HUDEP-2 (cell line): Measurements from ENCODE around the gene TENT5C.

Source experiments
- DNase-seq, 76 experiments: peaks; one replicate each; lab custom pipeline; 2025; ENCODE audit not compliant: unreplicated experiment in 76 of 76; lab: John Stamatoyannopoulos, UW

TENT5C gene

DNA sequence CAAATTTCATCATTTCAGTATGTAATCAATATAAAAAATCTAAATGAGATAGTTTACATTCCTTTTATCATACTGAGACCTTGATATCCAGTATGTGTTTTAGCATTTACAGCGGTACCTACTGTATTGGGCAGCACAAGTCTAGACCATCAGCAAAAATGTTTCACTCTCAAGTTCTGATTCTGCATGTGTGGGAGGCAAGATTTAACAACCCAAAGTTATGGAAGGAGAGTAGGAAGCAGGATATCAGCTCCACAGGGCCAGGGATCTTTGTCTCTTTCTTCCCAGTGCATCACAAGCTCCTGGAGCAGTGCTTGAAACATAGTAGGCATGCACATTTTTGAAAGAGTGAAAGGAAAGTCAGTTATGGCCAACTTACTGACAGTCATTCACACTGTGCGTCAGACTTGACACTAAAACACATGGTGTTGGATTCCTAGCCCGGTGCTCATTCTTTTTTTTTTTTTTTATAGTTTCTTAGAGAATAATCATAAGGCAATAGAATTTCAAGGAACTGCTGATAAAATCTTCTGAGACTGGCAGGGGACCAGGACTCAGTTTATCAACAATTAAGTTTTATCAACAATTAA is 6.1 kb downstream of the TENT5C start:
- peak in 3 of 76 experiments; percentile 32 to 63 (median 46) for DNase-seq

DNA sequence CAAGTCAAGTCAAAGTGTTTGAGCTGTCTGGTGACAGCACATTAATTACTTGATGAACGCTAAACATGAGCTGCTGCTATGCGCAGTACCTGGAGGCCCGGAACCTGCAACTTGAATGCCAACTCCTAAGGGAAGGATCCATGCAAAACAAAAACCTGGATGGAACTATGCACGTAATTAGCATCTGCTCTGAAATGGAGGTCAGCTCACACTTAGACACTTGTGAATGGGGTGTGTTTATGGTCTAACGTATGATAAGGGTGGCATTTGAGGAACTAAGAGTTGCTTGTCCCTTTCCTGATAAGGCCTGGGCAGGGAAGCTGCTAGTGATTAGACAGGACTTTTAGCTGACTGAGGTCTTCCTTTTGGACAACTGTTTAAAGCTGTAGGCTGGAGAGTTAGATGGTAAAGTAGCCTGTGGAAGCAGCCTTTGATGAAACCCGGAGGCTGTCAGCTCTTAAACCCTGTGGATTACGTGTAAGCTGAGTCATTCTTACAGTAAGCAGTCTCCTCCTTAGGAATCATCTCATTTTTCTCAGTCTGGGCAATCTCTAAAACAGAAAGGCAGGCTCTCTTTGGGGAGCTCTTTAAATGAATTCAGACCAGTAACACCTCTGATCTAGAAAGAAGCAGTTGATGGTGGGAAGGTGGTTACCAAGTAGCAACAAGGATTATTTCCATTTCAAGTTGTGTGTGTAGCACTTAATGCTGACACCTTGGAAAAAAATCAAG is 6.8 kb downstream of the TENT5C start:
- peak in 74 of 76 experiments; percentile 22 to 94 (median 73) for DNase-seq

DNA sequence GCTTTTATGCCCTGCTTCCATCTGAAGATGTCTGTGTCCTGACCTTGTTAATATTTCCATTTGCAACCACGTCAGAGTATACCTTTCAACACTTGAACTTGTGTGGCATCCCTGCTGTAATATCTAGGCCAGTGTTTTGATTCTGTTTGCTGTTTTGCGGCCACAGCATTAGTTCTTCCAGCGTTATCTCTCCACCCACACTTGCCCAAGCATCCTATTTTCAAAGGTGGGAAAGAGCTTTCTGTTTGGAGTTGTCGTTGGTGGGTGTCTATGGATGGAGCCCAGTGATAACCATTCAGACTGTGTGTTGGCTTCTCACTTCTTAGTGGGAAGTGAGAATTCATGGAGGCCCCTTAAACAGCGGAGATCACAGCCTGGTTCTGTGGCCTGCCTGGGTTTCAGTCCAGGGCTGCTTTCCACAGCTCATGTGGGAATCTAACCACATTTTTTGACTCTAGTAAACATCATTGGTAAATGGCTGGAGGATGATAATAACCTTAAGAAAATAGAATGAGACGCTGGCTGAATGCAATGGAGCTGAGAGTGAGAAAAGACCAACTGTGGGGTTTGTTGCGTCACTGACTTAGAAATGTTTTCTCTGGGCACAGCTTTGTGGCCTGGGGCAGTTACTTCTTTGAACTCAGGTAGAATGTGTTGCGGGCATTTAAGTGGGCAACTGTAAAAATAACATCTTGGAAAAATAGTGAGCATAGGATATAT is 7.6 kb downstream of the TENT5C start:
- peak in 72 of 76 experiments; percentile 8 to 83 (median 46) for DNase-seq

DNA sequence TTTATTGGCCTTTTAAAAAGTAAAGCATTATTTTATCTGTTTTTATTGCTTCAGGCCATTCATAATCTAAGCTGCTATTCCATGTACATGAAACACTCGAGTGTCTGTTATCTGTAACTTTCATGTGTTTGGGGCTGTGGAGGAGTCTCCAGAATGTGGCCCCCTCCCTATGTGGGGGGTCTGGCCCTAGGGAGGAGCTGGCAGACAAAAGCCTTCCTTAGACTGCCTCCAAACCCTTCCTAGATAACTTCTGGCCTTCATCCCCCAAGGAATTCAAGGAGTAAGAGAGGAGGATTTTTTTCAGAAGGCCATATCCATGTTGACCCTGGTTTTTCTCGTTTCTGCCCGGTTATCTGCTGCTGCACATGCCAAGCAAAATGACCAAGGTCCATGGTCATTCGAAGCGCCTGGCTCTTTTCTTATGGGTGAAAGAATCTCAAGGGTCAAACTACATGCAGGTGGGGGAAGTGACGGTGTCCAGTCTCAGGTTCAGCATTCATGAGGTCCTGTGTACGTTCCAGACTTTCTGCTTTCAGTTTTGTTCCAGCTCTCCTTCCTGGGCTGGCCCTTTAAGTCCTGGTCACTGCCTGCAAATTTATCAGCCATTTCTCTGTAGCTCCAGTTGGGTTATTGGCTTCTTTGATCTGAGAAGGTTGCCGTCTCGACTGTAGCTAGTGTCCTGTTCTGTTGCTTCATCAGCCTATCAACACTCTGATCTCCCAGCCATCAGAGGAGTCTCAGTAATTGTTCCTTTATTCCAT is 8.3 kb downstream of the TENT5C start:
- peak in 66 of 76 experiments; percentile 9 to 81 (median 47) for DNase-seq

DNA sequence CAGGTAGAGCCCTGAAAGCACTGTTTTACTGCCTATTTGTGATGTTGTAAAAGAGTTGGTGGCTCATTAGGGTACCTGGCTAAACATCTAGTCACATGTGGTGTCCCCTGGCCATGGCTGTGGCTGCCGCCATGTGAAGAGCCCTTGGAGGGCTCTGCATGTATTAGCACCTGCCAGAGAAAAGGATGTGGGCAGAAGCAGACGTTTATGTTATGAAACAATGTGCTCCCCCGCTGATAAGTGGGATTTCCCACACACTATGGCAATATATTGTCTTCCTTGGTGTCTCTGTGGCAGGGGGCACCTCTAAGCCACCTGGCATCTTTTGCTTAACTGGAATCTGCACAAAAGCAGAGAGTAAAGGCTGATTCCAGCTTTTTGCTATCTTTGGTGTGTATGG is 9.6 kb downstream of the TENT5C start:
- DNase-seq = no peak

DNA sequence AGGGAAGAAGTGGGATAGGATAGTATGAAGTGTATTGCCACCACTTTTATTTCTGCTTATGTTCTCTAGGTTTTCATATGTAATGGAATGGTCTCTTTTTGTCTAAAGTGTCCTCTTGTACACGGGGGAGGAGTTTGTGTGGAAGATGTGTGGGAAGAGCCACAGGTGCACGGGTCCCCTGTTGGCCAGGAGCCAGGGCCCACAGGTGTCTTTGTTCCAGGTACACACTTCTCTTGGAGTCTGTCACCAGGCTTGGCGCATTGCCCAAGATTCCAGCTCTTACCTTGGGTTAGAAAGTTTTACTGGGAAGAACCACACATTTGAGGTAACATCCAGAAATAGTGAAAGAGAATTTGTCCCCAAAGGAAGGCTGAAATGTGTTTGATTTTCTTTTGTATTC is 10.5 kb downstream of the TENT5C start:
- no peak for DNase-seq

DNA sequence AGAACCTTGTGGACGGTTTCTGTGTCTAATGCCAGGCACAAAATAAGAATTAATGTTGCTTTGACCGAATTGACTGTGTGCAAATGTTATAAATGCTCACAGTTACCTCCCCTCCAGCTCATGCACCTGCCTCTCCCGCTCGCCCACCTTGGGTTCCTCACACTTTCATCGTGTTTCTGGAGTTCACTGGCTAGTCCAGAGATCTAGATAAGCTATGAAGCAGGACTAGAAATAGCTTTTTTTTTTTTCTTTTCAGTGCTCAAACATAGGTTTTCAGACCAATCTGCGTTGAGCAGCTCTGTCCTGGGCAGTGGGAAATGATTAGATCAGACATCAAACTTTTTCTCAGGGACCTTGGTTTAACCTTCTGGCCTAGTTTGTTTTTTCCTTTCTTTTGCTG is 11.1 kb downstream of the TENT5C start:
- peak in 3 of 76 experiments; percentile 16 to 34 (median 17) for DNase-seq

DNA sequence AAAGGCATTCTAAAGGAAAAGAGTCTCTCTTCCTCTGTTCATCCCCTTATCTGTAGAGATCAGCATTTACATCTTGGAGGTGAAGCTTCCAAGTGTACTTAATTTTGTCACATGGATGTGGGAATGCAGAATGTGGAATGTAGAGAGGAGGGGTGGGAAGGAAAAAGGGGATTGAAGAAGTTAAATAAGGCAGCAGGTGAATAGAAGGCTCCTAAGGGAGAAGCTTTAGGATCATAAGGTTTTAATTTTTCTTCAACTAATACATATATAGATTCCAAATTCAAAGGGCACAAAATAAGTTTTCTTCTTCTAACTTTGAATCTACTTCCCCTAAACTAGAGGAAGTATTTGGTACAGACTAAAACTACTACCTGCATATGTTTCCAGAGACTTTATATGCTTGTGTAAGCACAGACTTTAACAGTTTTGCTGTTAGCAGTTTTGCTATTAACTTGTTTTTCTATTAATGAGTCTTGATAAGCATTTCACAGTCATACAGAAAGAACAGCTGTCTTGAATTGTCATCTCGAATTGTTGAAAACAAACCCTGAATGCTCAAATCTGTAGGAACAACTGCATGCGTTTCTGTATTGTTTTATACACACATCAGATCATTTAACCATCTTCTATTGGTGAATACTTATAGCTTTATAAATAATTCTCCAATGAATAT is 12.7 kb downstream of the TENT5C start:
- no peak for DNase-seq

DNA sequence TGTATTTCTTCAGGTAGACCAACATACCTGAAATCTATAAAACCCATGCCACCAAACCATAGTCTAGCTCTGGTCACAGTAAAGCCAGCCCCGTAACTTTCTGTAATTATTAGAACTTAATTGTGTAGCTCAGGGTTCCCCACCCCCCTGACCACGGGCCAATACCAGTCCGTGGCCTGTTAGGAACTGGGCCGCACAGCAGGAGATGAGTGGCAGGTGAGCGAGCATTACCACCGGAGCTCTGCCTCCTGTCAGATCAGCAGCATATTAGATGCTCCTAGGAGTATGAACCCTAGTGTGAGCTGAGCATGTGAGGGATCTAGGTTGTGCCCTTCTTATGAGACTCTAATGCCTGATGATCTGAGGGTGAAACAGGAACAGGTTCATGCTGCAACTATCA is 14.6 kb downstream of the TENT5C start:
- DNase-seq = no peak

DNA sequence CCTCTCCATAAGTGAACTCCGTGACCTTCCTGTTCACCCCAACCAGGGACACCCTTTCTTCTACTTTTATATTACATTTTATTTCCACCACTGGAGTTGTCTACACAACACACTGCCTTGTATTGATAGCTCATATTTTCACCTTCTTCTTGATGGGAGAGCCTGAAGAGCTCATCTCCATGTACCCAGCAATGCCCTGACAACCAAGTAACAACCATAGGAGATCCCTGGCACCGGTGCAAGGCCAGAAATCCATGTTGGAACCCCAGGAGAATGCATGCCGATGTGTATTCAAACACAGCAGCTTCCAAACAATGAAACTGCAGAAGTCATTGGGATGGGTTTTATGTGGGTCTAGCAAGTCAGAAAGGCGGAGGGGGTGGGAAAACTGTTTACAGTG is 15.5 kb downstream of the TENT5C start:
- no peak for DNase-seq

DNA sequence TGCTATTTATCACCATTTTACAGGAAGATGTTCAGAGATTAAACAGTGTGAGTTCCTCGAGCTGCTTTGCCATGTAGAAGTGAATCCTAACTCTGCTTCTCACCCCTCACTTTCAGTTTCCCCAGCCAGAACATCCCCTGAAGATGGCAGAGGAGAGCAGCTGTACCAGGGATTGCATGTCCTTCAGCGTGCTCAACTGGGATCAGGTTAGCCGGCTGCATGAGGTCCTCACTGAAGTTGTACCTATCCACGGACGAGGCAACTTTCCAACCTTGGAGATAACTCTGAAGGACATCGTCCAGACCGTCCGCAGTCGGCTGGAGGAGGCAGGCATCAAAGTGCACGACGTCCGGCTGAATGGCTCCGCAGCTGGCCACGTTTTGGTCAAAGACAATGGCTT is 16.9 kb downstream of the TENT5C start:
- no peak for DNase-seq

DNA sequence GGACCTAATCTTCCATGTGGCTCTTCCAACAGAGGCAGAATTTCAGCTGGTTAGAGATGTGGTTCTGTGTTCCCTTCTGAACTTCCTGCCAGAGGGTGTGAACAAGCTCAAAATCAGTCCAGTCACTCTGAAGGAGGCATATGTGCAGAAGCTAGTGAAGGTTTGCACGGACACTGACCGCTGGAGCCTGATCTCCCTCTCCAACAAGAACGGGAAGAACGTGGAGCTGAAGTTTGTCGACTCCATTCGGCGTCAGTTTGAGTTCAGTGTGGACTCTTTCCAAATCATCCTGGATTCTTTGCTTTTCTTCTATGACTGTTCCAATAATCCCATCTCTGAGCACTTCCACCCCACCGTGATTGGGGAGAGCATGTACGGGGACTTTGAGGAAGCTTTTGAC is 17.3 kb downstream of the TENT5C start:
- no peak for DNase-seq

DNA sequence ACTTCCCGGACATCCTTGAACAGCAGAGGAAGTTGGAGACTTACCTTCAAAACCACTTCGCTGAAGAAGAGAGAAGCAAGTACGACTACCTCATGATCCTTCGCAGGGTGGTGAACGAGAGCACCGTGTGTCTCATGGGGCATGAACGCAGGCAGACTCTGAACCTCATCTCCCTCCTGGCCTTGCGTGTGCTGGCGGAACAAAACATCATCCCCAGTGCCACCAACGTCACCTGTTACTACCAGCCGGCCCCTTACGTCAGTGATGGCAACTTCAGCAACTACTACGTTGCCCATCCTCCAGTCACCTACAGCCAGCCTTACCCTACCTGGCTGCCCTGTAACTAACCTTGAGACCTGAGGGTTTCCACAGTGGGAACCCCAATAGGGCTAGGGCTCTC is 17.9 kb downstream of the TENT5C start:
- DNase-seq = no peak

DNA sequence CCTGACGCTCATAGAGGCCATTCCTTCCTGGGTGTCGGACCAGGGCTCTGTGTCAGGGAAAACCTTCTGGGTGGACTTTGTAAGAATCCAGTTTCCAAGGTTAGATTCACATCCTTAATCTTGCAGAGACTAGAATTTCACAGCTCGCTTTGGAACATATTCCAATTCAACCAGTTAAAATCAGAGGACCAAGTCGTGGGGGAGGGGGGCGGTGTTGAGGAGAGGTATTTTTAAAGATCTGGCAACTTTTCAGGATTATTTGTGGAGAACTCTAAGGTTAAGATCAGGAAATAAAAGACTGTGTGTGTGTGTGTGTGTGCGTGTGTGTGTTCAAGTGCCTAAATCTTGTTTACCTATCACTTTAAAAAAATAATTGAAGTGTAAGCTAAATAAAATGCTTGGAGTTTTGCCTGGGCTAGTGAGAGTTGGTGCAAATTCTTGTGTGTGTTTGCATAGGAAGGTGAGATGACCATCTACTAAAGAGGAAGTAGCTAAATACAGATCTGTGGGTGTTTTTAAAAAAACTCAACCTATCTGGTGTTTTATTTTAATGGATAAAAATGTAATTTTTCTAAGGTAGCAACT is 21.8 kb downstream of the TENT5C start:
- no peak for DNase-seq

DNA sequence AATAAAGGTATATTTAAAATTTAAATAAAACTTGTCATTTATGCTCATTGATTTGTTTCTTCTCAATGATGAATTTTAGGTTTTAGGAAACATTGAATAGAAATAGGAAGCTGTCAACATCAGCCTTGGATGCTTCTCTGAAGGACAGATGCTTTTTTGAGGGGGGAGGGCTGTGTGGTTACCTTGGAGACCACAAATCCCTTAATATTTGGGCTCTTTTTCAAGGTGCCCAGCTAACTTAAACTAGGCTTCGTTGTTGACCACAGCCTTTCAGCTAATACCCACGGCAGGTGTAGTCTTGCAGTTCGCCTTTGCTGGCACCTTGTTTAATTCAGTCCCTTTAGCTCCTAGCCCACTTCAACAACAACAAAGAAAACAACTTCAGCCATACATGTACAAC is 22.5 kb downstream of the TENT5C start:
- DNase-seq = no peak

DNA sequence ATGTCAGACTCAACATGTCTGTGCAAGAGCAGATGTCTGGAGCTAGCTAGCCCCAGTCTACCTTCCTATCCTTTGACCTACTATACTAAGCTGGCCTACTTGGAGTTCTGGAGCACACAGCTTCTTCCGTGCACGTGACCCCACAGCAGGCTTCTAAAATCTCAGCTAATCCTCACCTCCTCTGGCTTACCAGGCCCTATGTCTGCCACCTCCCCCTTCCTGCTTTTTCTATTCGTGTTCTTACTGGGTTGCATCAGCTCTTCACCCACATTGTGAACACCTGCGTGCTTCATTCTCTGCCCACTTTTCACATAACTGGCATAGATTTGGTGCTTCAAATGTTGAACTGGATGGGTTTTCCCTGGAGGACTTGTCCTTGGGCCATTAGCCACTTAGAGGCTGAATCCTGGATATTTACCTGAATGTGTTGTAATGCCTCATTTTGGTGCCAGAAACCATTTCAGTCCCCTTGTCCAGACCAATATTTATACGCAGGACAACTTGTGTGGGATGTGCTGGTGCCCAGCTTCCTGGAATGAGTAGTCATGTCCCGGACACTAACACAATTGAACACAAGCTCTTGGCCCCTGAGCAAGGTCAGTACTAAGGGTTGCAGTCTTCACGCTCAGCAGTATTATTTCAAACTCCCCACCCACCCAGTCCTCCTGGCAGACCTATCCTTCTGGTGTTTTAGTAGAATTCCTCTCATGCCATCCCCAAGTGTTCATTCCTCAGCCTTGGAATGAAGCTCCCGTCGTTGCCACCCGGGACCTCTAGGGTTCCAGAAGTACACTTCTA is 24.0 kb downstream of the TENT5C start:
- DNase-seq = no peak

DNA sequence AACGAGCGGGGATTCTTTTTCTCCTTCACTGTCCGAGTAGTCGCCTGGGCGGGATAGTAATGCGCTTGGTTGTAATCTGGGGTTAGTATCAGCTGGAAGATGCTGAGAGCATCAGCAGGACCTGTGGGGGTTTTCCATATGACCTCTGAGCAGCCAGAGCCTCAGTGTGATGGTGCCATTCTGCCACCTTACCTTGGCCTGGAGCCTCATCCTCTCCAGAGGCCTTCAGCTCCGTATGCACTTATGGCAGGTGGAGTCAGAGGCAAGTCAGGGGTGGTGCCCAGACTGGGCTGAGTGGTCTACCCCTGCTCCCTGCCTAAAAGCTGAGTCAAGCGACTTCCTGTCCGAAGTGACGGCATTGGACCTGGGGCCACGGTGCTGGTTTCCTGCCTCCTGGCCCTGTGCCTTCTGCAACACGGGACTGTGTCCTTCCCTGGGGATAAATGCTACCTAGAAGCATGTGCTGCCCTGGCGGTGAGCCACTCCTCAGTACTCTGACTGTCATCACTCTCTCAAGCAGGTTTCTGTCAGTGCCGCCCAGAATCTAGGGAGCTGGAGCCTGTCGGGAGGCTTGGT is 24.7 kb downstream of the TENT5C start:
- DNase-seq = no peak

DNA sequence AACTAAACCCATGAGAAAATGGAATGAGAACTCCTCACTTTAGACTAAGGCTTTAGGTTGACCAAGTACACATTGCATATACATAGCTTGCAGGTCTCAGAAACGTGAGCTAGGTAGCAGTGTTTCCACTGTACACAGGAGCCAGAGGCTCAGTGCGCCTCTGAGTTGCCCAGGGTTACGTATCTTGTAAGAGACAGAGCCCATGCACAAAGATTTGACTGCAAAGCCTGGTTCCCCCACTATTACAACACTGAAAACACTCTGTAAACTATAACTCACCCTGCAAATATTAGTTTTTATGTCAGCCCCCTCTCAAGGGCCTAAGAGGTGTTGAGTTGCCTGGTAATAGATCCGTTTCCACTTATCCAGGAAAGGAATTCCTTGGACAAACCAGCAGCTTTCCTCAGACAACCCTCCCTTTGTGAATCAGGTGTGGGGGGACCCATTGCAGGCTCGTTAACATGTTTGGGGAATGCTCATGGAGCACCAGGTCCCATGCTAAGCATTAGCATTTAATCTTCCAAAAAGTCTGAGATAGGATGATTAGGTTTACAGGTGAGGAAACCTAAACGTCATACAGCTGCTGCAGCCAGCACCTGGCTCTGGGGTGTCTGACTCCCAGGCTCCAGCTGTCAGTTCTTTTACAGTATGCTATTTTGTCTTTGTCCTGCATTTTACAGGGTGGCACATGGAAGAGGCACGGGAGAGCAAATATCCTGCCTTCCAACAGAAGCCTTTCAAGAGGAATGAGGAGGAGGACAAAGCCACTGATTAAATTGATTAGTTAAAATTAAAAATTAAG is 25.7 kb downstream of the TENT5C start:
- DNase-seq = no peak
